Epithelial cell of proximal tubule (primary cell): ENCODE results near the gene MBLAC1. TPM values are rescaled to one million over a fixed set of nuclear protein-coding genes. Genes with fewer than 3 reads are reported as not detected.
A peak's percentile ranks its signal among the peaks of the same experiment; 100 is the strongest.
"Not testable (repeated sequence)": the region's sequence is repeated elsewhere in the genome, so short reads cannot be mapped to it uniquely, and the experiment has no call there.

Experiments
- DNase-seq: peaks from one replicate; pipeline ENCODE4 v3.0.0-alpha.2; 2011; ENCODE audit warnings: low read depth
- H3K4me3 ChIP-seq: 2 replicates; pipeline ENCODE4 v1.5.1; 2011; ENCODE audit warnings: low read depth, mild to moderate bottlenecking, low read length
- CTCF ChIP-seq: conservative IDR thresholded peaks from 2 replicates; pipeline ENCODE4 v1.5.1; 2012; ENCODE audit warnings: low read depth, mild to moderate bottlenecking, low read length
- total RNA-seq: library from RNA; depleted of rRNA; stranded (reverse); fragments of >200 nt; gene quantifications from 2 replicates; pipeline ENCODE4 v1.2.3, GENCODE V29; 2015

MBLAC1 gene
- total RNA-seq, 1 donor from 2014 or later: 2.6 TPM

DNA sequence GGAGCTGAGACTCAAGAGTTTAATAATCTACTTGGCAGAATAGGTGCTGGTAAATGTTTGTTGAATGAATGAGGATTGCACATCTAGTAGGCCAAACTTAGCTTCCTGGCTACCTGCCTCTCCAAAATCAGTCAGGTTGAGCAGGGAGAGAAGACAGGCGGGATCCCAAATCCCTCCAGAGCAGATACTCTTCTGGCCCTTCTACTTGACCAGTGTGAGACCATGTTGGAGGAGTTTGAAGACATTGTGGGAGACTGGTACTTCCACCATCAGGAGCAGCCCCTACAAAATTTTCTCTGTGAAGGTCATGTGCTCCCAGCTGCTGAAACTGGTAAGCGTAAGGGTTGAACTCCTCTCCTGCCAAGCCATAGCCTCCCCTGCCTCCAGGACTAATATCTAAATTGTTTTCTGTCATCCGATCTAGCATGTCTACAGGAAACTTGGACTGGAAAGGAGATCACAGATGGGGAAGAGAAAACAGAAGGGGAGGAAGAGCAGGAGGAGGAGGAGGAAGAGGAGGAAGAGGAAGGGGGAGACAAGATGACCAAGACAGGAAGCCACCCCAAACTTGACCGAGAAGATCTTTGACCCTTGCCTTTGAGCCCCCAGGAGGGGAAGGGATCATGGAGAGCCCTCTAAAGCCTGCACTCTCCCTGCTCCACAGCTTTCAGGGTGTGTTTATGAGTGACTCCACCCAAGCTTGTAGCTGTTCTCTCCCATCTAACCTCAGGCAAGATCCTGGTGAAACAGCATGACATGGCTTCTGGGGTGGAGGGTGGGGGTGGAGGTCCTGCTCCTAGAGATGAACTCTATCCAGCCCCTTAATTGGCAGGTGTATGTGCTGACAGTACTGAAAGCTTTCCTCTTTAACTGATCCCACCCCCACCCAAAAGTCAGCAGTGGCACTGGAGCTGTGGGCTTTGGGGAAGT lies 2.2 kb upstream of the MBLAC1 start:
- DNase-seq: no peak
- TF ChIP-seq CTCF: no peak
- H3K4me3 ChIP-seq: no peak overlapping the region

DNA sequence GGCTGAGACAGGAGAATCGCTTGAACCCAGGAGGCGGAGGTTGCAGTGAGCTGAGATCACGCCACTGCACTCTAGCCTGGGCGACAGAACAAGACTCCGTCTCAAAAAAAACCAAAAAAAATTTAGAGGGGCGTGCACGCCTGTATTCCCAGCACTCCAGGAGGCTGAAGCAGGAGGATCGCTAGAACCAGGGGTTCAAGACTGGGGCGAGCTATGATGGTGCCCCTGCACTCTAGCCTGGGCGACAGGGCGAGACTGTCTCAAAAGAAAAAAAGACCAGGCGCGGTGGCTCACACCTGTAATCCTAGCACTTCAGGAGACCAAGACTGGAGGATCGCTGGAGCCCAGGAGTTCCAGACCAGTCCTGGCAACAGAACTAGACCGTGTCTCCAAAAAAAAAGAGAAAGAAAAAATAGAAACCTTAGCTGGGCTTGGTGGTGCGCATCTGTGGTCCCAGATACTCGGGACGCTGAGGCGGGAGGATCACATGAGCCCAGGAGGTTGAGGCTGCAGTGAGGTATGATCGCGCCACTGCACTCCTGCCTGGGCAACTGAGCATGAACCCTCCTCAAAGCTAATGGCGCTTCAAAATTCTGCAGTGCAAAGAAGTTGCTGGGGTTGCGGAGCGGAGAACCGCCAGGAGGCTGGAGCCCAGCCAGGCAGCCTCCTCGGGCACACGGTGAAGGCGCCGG lies 382 bp upstream of the MBLAC1 start:
- DNase-seq: peak; percentile 19
- peak; percentile 7 for TF ChIP-seq CTCF
- H3K4me3 ChIP-seq: peak overlapping the region; percentile 94

DNA sequence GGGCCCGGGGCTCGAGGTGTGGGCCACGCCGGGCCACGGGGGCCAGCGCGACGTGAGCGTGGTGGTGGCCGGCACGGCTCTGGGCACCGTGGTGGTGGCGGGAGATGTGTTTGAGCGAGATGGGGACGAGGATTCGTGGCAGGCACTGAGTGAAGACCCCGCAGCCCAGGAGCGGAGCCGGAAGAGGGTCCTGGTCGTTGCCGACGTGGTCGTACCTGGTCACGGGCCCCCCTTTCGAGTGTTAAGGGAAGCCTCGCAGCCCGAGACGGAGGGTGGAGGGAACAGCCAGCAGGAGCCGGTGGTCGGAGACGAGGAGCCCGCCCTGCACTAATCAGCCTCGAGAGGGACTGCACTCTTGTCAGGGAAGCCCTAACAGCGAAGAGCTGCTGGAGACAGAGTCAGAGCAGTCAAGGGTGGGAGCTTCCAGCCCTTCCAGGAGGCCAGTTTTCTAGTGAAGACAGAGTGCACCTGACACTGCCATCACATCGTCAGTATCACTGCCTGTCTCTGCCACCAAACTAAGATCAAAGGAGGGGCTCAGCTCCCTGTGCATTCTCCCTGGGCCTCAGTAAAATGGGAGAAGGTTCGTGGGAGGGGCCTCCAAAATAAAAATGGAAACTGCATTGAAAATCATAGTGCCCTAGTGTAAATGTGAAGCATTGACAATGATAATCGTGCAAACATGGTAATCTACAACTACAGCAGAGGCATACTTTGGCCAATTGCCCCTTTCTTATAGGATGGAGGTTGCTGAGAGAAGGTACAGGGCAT lies 1.3 kb downstream of the MBLAC1 start:
- TF ChIP-seq CTCF: no peak
- H3K4me3 ChIP-seq: peak overlapping the region; percentile 94
- no peak for DNase-seq

GRCh38 chr7:100128637-100128963 lies 1.8 kb downstream of the MBLAC1 start:
- H3K4me3 ChIP-seq: no peak overlapping the region
- TF ChIP-seq CTCF: no peak
- DNase-seq: no peak

DNA sequence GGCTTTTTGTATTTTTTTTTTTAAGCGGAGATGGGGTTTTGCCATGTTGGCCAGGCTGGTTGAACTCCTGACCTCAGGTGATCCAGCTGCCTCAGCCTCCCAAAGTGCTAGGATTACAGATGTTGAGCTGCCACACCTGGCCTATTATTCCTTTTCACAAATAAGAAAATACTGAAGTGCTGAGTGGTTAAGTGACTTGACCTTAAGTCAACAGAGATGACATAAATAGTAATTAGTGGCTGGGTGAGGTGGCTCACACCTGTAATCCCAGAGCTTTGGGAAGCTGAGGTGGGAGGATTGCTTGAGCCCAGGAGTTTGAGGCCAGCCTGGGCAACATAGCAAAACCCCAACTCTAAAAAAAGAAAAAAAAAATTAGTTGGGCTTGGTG lies 3.4 kb downstream of the MBLAC1 start:
- not testable (repeated sequence) for H3K4me3 ChIP-seq, DNase-seq

DNA sequence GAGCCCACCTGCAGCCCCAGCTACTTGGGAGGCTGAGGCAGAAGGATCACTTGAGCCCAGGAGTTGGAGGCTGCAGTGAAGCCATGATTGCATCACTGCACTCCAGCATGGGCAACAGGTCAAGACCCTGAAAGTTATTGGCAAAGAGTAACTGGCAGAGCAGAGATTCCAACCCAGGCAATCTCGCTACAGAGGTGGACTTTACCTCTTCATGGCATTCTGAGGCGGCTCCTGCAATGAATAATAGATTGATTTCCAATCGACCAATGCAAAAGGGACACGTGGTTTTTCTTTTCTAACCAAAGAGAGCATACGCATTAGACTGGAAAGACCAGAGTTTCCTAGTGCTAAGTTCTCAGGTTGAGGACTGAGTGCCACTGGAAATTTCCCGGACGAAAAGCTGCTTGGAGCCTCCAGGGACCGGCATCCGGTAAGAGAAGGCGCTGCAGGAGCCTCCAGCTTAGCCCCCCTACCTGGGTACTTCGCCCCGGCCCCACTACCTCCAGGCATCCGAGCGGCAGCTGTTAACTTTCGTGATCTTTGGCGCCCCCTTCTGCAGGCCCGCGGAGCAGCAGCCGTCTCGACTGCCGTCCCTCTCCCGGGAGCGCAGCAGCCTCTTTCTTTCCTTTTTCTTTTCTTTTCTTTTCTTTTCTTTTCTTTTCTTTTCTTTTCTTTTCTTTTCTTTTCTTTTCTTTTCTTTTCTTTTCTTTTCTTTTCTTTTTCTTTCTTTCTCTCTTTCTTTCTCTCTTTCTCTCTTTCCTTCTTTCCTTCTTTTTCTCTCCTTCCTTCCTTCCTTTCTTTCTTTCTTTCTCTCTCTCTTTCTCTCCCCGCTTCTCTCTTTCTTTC lies 4.1 kb downstream of the MBLAC1 start:
- peak overlapping the region; percentile 43 for H3K4me3 ChIP-seq
- peak; percentile 68 for TF ChIP-seq CTCF
- no peak for DNase-seq
